Nephron progenitor cell (in vitro differentiated cells): Measurements from ENCODE around the gene XBP1.

Source experiments
- DNase-seq: peaks from one replicate; pipeline ENCODE4 v3.0.0; 2021
- H3K27ac Mint-ChIP-seq: 2 replicates; pipeline ENCODE4 v1.8.0; 2021; ENCODE audit warnings: mild to moderate bottlenecking, moderate library complexity, mixed read lengths
- H3K27me3 Mint-ChIP-seq: 2 replicates; pipeline ENCODE4 v1.8.0; 2021; ENCODE audit warnings: mild to moderate bottlenecking, low read depth, mixed read lengths; ENCODE audit not compliant: poor library complexity
- H3K36me3 Mint-ChIP-seq: 2 replicates; pipeline ENCODE4 v1.8.0; 2021; ENCODE audit warnings: low read depth, mixed read lengths
- H3K4me1 Mint-ChIP-seq: 2 replicates; pipeline ENCODE4 v1.8.0; 2021; ENCODE audit warnings: mixed read lengths
- H3K4me3 Mint-ChIP-seq: 2 replicates; pipeline ENCODE4 v1.8.0; 2021; ENCODE audit warnings: mild to moderate bottlenecking, moderate library complexity, mixed read lengths
- H3K9me3 Mint-ChIP-seq: 2 replicates; pipeline ENCODE4 v1.8.0; 2021; ENCODE audit warnings: mild to moderate bottlenecking, moderate library complexity, mixed read lengths
- CTCF ChIP-seq: fragments of 200-600 bp; sonication (generic); IDR thresholded peaks from 2 replicates; pipeline ENCODE4 v1.5.0; 2021; ENCODE audit warnings: antibody characterized with exemption

Gene XBP1

GRCh38 chr22:28798810-28799605, 1.4 kb downstream of the XBP1 start:
- Mint-ChIP-seq H3K4me3 (peak overlapping the region; percentile 87), H3K27ac (peak overlapping the region; percentile 85), H3K36me3 (peaks cover 44% of the 10 kb centered on the region), H3K4me1 (peaks cover 33% of the 10 kb centered on the region), H3K9me3 (no peaks in the 10 kb centered on the region), H3K27me3 (no peaks in the 10 kb centered on the region)
- DNase-seq = no peak
- TF ChIP-seq CTCF = no peak

DNA sequence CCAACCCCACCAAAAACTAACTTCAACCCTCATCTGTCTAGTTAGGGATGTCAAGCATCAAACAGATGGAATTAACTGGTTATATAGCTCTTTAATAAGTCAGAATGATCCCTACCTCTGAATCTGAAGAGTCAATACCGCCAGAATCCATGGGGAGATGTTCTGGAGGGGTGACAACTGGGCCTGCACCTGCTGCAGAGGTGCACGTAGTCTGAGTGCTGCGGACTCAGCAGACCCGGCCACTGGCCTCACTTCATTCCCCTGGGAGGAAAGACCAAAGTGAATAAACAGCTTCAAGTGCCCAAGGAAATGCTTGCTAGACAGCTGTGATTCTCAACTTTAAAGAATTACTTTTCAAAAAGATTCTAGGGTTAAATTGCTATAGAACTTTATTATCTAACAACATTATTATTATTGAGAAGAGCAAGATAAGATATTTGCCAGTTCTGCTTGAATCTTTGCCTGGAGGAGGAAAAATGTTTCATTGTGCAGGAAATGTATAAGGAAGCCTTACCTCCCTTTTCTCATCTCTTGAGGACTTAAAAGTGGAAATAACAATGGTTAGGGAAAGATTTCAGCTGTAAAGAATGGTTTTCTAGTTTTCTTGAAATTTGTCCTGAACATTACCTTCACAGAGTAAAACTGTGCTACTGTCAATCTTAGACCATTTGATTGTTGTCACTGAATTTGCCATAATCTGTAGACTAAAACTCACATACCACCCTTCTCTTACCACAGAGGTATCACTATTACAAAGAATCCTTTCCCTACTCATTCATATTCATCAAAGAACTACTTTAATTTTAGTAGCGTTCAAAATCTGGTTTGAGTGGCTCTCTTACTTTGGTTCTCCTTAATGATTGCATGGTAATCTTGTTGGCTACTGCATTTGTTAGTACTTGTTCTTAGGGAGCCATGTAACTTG, 4.2 kb downstream of the XBP1 start:
- H3K27ac Mint-ChIP-seq = peak overlapping the region; percentile 68
- no peak for DNase-seq
- peaks cover 32% of the 10 kb centered on the region for H3K4me1 Mint-ChIP-seq
- peaks cover 61% of the 10 kb centered on the region for H3K36me3 Mint-ChIP-seq
- no peaks in the 10 kb centered on the region for H3K27me3 Mint-ChIP-seq
- TF ChIP-seq CTCF = no peak
- no peak overlapping the region for H3K4me3 Mint-ChIP-seq
- H3K9me3 Mint-ChIP-seq = no peaks in the 10 kb centered on the region

DNA sequence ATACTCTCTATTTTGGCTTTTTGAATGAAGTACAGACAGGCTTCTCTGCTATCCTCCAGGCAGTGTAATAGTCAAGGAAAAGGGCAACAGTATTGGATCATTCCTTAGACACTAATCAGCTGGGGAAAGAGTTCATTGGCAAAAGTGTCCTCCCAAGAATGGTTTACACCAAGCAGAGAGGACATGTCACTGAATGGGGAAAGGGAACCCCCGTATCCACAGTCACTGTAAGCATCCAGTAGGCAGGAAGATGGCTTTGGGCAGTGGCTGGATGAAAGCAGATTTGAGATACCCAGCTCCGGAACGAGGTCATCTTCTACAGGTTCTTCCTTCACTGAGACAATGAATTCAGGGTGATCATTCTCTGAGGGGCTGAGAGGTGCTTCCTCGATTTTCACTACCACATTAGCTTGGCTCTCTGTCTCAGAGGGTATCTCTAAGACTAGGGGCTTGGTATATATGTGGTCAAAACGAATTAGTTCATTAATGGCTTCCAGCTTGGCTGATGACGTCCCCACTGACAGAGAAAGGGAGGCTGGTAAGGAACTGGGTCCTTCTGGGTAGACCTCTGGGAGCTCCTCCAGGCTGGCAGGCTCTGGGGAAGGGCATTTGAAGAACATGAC, 5.2 kb downstream of the XBP1 start:
- Mint-ChIP-seq H3K27me3 (no peaks in the 10 kb centered on the region), H3K4me3 (no peak overlapping the region), H3K9me3 (no peaks in the 10 kb centered on the region), H3K27ac (peak overlapping the region; percentile 80), H3K36me3 (peaks cover 61% of the 10 kb centered on the region), H3K4me1 (peaks cover 26% of the 10 kb centered on the region)
- no peak for TF ChIP-seq CTCF
- no peak for DNase-seq

DNA sequence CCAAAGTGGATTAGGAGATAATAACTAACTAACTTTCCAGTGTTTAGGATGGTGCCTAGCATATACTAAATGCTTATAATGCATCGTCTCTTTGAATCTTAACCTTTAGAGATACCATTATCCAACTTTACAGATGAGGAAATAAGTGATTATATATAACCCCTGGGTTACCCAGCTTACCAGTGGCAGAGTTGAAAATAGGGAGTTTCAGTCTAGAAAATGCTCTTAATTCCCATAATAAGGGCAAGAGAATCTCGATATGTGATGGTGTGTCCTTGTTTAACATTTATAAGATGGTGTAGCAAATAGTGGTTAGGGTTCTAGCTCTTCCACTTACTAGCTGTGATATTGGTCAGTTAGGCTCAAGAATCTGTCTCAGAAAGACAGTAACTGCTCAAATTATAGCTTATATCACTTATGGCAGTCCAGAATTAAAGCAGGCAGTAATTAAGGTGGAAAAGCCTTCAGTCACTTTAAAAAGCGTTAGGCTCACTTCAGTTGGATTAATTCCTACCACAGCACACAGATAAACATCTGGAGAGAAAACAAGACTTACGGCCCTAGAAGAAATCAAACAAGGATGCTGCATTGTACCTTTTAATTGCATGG, 6.3 kb downstream of the XBP1 start:
- Mint-ChIP-seq H3K9me3 (no peaks in the 10 kb centered on the region), H3K27me3 (no peaks in the 10 kb centered on the region), H3K36me3 (peaks cover 65% of the 10 kb centered on the region), H3K4me1 (peaks cover 21% of the 10 kb centered on the region), H3K27ac (peak overlapping the region; percentile 70), H3K4me3 (no peak overlapping the region)
- TF ChIP-seq CTCF = no peak
- no peak for DNase-seq

DNA sequence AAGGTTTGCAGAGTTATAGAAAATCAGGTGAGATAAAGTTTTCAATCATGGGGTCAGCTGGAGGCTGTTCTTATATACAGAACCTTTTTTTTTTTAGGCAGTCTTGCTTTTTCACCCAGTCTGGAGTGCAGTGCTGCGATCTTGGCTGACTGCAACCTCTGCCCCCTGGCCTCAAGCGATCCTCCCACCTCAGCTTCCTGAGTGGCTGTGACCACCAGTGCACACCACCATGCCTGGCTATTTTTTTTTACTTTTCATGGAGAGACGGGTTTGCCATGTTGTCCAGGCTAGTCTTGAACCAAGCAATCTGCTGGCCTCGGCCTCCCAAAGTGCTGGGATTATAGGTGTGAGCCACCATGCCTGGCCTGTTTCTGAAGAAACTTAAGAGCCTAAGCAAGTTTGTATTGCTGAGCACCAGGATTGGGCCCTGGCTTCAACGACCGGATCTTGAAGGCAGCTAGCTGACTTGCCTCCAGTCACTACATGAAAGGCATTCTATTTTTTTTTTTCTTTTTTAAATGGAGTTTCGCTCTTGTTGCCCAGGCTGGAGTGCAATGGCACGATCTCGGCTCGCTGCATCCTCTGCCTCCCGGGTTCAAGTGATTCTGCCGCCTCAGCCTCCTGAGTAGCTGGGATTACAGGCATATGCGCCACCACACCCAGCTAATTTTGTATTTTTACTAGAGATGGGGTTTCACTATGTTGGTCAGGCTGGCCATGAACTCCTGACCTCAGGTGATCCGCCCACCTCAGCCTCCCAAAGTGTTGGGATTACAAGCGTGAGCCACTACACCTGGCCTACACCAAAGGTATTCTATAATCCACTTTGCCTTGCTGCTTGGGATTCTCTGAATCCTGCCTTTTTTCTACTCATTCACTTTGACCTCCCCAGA, 7.6 kb downstream of the XBP1 start:
- H3K36me3 Mint-ChIP-seq = peaks cover 69% of the 10 kb centered on the region
- TF ChIP-seq CTCF = no peak
- peaks cover 17% of the 10 kb centered on the region for H3K4me1 Mint-ChIP-seq
- DNase-seq = no peak
- no peak overlapping the region for H3K4me3 Mint-ChIP-seq
- H3K27me3 Mint-ChIP-seq = no peaks in the 10 kb centered on the region
- no peaks in the 10 kb centered on the region for H3K9me3 Mint-ChIP-seq
- H3K27ac Mint-ChIP-seq = peak overlapping the region; percentile 74
